ENCODE measurements around the gene MAPKAP1. TPM values are rescaled to one million over a fixed set of nuclear protein-coding genes. Genes with fewer than 3 reads are reported as not detected.

MAPKAP1 gene
- total RNA-seq, 6 donors from 2014 or later, result 60.8 to 84.0 (median 71.5) TPM

DNA sequence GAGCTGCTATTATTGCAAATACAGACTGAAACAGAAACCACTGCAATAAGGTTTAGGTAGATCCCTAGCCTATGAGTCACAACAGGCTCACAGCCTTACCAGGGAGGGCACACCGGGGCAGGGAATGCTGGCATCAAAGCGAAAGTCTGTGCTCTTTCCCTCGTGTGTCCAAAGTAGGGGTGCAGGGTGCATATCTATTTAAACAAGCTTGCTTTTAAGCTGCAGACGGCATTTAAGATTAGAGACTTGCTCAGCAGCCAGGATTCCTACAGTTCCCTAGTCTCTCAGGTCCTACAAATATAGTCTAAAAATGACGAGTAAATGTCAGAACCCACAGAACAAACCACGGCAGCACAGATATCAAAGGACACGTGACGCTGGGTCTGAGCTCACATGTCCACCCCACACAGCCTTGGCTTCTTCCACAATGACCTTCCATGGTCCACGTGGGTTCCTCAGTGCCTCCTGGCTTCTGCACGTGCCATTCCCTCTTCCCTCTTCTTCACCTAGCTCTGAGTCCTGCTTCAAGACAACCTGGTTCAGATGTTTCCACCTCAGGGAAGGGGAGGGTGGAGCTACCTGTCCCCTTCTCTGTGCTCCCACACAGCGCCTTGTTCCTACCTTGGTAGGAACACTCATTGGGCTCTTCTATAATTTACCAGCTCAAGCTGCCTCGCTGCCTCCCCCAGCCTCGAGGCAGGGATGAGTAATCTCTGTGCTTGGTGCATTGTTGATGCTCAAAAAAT is 193.2 kb downstream of the MAPKAP1 start:
- Histone ChIP-seq H3K36me3 (no peaks in the 10 kb centered on the region), H3K9me3 (no peaks in the 10 kb centered on the region), H3K27me3 (no peaks in the 10 kb centered on the region), H3K4me1 (peaks cover 0 to 19% (median 7%) of the 10 kb centered on the region in 4 donors), H3K4me3 (peak overlapping the region in 2 of 4 donors; percentile 31 to 34), H3K27ac (peak overlapping the region in 3 of 4 donors; percentile 43 to 59 (median 55))
- 63 to 65% methylated on average over 13 of the region's 13 CpGs for WGBS, 2 donors
- ATAC-seq (ENCODE audit: low FRiP score in 2 of 2) (peak; percentile 78 to 82), DNase-seq (peak in 1 of 2 donors; percentile 37)
- TF ChIP-seq EP300 (IDR thresholded peaks at IDR 0.05), result no peak
- TF ChIP-seq, protein P1, sequence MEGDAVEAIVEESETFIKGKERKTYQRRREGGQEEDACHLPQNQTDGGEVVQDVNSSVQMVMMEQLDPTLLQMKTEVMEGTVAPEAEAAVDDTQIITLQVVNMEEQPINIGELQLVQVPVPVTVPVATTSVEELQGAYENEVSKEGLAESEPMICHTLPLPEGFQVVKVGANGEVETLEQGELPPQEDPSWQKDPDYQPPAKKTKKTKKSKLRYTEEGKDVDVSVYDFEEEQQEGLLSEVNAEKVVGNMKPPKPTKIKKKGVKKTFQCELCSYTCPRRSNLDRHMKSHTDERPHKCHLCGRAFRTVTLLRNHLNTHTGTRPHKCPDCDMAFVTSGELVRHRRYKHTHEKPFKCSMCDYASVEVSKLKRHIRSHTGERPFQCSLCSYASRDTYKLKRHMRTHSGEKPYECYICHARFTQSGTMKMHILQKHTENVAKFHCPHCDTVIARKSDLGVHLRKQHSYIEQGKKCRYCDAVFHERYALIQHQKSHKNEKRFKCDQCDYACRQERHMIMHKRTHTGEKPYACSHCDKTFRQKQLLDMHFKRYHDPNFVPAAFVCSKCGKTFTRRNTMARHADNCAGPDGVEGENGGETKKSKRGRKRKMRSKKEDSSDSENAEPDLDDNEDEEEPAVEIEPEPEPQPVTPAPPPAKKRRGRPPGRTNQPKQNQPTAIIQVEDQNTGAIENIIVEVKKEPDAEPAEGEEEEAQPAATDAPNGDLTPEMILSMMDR (IDR thresholded peaks at IDR 0.05), result no peak
- TF ChIP-seq POLR2AphosphoS5 (IDR thresholded peaks at IDR 0.05), result no peak
- TF ChIP-seq POLR2A (IDR thresholded peaks at IDR 0.05), result no peak

DNA sequence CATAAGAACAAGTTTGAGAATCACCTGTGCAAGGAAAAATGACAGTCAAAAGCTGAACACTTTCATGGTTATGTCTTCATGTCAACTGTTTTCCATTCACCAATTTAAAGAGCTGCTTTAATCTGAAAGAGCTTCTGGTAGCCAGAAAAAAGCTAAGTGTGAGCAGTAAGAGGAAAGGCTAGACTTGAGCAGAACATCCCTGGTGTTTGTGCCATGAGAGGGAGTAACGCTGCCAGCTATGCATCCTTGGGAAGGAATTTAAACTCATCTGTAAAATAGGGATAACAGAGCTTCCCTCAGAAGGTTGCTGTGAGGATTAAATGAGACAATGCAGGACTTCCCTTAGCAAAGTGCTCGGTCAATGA is 193.7 kb downstream of the MAPKAP1 start:
- Histone ChIP-seq H3K4me1 (peaks cover 0 to 19% (median 7%) of the 10 kb centered on the region in 4 donors), H3K36me3 (no peaks in the 10 kb centered on the region), H3K27me3 (no peaks in the 10 kb centered on the region), H3K4me3 (peak overlapping the region in 2 of 4 donors; percentile 31 to 34), H3K27ac (peak overlapping the region in 3 of 4 donors; percentile 43 to 59 (median 55)), H3K9me3 (no peaks in the 10 kb centered on the region)
- ATAC-seq (ENCODE audit: low FRiP score in 2 of 2) (no peak), DNase-seq (no peak)
- WGBS, 2 donors, result 51 to 69% methylated on average over 2 of the region's 2 CpGs
- TF ChIP-seq, protein P1 (IDR thresholded peaks at IDR 0.05), result no peak
- TF ChIP-seq EP300 (IDR thresholded peaks at IDR 0.05) (no peak), POLR2A (IDR thresholded peaks at IDR 0.05) (no peak), POLR2AphosphoS5 (IDR thresholded peaks at IDR 0.05) (no peak)

DNA sequence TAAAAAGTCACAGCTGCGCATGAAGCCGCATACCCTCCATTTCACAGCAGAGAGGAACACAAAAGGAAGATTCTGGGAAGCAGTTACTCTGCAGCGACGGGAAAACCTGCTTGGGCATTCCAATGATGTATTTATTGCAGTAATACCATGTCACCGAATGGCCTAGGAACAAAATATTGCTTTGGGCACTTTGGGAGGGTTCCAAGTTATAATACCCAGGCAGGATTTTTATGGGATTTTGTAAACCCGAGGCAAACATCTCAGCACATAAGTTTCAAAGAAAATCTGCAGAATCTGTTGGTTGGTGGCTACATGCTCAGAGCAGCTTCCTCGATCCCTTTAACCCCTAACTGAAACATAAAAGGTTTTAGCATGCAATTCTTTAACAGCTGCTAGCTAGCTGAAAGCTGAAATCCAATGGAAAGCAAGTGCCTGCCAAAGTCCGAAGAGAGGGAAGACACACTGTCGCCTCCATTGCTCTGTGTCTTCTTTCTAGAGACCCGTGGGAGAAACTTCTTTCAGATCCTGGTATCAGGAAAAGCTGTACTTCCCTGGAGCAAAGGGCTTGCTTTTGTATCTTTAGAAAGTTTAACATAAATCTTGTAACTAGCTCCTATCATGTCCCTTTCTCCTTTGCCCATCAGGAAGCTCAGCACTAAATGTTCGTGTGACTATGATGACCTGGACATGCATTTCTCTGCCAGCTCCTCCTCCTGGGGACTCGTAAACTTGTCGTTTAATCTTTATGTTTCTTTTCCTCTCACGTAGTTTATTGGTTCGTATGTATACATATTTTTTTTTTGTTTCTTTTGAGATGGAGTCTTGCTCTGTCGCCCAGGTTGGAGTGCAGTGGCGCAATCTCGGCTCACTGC is 195.0 kb downstream of the MAPKAP1 start:
- 87 to 89% methylated on average over 18 of the region's 18 CpGs for WGBS, 2 donors
- no peak overlapping the region for H3K27ac ChIP-seq
- H3K4me3 ChIP-seq, result no peak overlapping the region
- H3K36me3 ChIP-seq, result no peaks in the 10 kb centered on the region
- peaks cover 0 to 19% (median 7%) of the 10 kb centered on the region in 4 donors for H3K4me1 ChIP-seq
- H3K27me3 ChIP-seq, result no peaks in the 10 kb centered on the region
- H3K9me3 ChIP-seq, result no peaks in the 10 kb centered on the region
- no peak for DNase-seq
- TF ChIP-seq POLR2A (IDR thresholded peaks at IDR 0.05), result no peak
- TF ChIP-seq POLR2AphosphoS5 (IDR thresholded peaks at IDR 0.05), result no peak
- TF ChIP-seq, protein P1 (IDR thresholded peaks at IDR 0.05), result no peak
- TF ChIP-seq EP300 (IDR thresholded peaks at IDR 0.05), result no peak
- ATAC-seq (ENCODE audit: low FRiP score in 2 of 2), result no peak

DNA sequence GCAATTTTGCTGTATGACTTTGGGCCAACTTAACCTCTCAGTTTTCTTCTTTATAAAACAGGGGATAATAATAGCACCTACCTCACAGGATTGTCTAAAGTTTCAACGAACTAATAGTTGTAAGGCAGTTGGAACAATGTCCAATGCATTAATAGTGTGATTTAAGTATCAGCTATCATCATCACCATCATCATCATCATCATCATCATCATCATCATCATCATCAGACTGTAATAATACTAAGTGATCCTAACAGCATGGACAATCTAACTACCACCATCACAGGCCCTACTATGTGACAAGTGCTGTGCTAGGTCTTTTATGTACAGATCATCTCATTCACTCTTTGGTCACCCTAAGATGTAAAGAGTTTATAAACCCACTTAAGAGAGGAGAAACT is 196.0 kb downstream of the MAPKAP1 start:
- ATAC-seq (ENCODE audit: low FRiP score in 2 of 2) (no peak), DNase-seq (no peak)
- Histone ChIP-seq H3K4me1 (peaks cover 0 to 19% (median 7%) of the 10 kb centered on the region in 4 donors), H3K9me3 (no peaks in the 10 kb centered on the region), H3K27ac (no peak overlapping the region), H3K27me3 (no peaks in the 10 kb centered on the region), H3K36me3 (peaks cover 0 to under 1% (median 0%) of the 10 kb centered on the region in 4 donors), H3K4me3 (no peak overlapping the region)
- 94 to 96% methylated on average over 1 of the region's 1 CpG for whole genome bisulfite sequencing, 2 donors
- no peak for TF ChIP-seq EP300 (IDR thresholded peaks at IDR 0.05)
- TF ChIP-seq, protein P1 (IDR thresholded peaks at IDR 0.05), result no peak
- TF ChIP-seq POLR2A (IDR thresholded peaks at IDR 0.05), result no peak
- no peak for TF ChIP-seq POLR2AphosphoS5 (IDR thresholded peaks at IDR 0.05)
